ENCODE data around the gene TBPL1.

TBPL1 gene

GRCh38 chr6:134039116-134039515 lies 86.1 kb downstream of the TBPL1 start:
- no peak for DNase-seq
